ENCODE data around the gene PER1.

The PER1 gene

DNA sequence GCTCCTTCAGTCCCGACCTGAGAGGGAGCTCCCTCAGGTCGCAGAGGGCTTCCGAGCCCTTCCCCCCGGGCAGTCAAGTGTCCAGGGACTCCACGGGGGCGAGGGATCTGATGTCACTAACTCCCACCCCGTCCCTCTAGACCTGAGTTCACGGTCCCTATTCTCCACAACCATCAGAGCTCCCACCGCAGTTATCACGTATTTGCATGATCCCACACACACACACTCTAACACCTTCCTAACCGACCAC lies 3.7 kb upstream of the PER1 start:
- H3K4me3 ChIP-seq (ENCODE audit: low read depth, low read length), result peak overlapping the region; percentile 62
- DNase-seq (ENCODE audit: low read depth), result no peak

DNA sequence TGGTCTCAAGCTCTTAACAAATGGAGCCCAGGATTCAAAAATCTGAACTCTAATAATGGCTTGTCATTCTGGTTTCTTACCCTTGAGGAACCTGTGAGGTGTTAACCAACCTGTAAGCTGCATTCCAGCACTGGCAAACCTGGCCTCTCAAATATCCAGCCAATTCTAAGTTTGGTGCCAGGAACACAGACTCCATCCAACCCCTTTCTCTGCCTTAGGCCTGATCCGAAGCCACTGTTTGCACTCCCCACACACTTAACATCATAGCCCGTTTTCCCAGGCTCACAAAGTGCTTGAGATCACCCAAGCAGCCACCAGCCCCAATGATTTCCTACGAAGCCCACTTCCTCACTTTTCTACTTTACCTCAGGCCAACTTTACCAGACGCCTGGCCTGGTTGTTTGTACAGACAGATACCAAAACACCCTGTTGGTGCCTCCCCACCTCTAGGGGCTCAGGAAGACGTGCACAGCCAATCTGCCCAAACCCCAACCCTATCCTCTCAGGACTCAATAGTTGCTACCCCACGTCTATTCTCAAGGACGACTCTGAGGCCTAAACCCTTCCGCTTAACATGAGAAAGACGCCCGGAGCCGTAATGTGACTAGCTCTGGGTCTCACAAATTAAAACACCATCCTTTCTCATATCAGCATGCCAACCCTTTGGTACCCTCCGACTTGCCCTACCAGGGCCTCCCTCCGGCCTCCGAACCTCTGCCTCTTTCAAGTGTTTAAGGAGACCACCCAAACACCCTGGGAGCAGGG lies 3.2 kb upstream of the PER1 start:
- no peak for DNase-seq (ENCODE audit: low read depth)
- H3K4me3 ChIP-seq (ENCODE audit: low read depth, low read length), result peak overlapping the region; percentile 62

- peak overlapping the region; percentile 62 for H3K4me3 ChIP-seq (ENCODE audit: low read depth, low read length)
- DNase-seq (ENCODE audit: low read depth), result no peak
Observed at GRCh38 chr17:8154608-8155155, 2.5 kb upstream of the PER1 start.

DNA sequence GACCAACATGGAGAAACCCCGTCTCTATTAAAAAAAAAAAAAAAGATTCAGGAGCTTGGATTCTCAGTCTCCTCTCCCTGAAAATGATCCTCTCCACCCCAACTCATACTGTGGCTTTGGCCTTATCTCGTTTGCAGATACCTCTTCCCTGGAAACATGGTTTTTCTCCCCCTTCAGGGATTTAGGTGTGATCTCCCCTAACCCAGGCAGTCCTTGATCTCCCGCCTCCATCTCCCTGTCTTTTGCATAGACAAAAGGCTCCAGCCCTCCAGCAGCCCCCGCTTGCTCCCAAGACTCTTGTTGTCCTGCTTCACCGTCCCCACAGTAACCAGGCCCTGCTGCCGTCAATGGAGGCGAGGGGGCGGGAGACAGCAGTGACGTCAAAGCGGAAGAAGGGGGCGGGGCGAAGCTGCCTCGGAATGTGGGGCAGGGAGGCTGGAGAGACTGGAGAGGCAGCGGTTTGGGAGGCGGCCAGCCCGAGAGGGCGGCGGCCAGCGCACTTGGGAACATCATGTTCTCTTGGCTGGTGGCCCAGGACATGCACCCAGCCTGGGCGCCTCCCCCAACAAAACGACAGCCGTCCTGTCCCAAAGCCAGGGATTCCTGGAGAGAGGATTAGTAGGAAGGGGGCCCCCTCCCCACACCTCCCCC lies 1.9 kb upstream of the PER1 start:
- peak overlapping the region; percentile 62 for H3K4me3 ChIP-seq (ENCODE audit: low read depth, low read length)
- peak; percentile 100 for DNase-seq (ENCODE audit: low read depth)

GRCh38 chr17:8153525-8153956 lies 1.3 kb upstream of the PER1 start:
- H3K4me3 ChIP-seq (ENCODE audit: low read depth, low read length), result peak overlapping the region; percentile 48
- DNase-seq (ENCODE audit: low read depth), result peak; percentile 96

- no peak for DNase-seq (ENCODE audit: low read depth)
- peak overlapping the region; percentile 87 for H3K4me3 ChIP-seq (ENCODE audit: low read depth, low read length)
Observed at GRCh38 chr17:8153031-8153451, 837 bp upstream of the PER1 start.

GRCh38 chr17:8151641-8152111 lies 528 bp downstream of the PER1 start:
- peak overlapping the region; percentile 87 for H3K4me3 ChIP-seq (ENCODE audit: low read depth, low read length)
- DNase-seq (ENCODE audit: low read depth), result peak; percentile 64

GRCh38 chr17:8151120-8151640 lies 1.0 kb downstream of the PER1 start:
- peak; percentile 85 for DNase-seq (ENCODE audit: low read depth)
- H3K4me3 ChIP-seq (ENCODE audit: low read depth, low read length), result peak overlapping the region; percentile 87

- peak overlapping the region; percentile 87 for H3K4me3 ChIP-seq (ENCODE audit: low read depth, low read length)
- no peak for DNase-seq (ENCODE audit: low read depth)
Observed at GRCh38 chr17:8150194-8151119, 1.7 kb downstream of the PER1 start.

DNA sequence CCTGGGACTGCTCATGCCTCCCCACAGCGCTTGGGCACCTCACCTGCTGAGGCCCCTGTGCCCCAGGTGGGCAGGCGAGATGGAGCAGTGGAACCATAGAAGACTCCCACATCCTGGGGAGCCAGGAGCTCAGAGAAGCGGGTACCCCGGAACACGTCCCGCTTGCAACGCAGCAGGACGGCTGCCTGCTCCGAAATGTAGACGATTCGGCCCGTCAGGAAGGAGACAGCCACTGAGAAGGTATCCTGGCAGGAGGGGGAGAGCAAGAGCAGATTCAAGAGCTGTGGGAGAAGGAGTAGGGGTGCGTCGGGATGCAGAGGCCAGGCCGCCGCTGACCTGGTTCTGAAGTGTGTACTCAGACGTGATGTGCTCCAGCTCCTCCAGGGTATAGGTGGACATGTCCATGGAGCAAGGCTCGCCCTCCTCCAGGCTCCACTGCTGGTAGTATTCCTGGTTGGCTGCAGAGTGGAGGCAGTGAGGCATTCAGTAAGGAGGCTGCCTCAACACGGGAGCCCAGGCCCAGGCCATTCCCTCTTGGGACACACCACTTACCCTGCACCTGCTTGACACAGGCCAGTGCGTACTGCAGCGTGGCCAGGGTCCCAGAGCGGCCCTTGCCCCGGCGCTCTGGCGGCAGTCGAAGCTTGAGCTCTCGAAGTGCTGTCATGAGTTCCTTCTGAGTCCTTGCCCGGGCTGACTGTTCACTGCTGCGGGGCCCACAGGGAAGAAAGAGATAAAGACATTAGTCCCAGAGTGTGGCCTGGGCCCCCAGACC lies 2.6 kb downstream of the PER1 start:
- DNase-seq (ENCODE audit: low read depth), result no peak
- H3K4me3 ChIP-seq (ENCODE audit: low read depth, low read length), result no peak overlapping the region

GRCh38 chr17:8148560-8148959 lies 3.6 kb downstream of the PER1 start:
- H3K4me3 ChIP-seq (ENCODE audit: low read depth, low read length), result no peak overlapping the region
- no peak for DNase-seq (ENCODE audit: low read depth)

DNA sequence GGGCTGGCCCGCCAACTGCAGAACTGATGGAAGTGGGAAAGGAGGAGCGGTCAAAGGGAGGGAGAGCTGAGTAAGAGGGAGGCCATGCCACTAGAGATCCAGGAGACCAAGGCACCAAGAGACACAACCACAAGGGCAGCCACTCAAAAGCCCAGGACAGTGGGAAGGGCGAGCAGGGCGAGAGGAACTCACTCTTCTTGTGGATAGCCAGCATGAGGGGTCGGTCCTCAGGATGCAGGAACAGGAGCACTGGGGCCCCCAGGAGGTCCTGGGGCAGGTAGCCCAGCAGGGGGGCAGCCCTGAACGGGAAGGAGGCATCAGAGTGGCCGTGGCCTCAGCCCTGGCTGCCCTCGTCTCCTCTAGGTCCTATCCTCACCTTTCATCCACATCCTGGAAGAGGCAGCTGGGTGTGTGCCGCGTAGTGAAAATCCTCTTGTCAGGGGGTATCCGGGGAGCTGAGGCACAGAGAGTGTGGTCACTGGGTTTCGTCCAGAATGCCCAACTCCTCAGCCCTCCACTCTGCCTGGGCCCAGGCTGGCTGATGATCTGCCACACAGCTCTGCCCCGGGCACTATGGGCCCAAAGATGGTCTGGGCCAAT lies 4.3 kb downstream of the PER1 start:
- H3K4me3 ChIP-seq (ENCODE audit: low read depth, low read length), result no peak overlapping the region
- no peak for DNase-seq (ENCODE audit: low read depth)

DNA sequence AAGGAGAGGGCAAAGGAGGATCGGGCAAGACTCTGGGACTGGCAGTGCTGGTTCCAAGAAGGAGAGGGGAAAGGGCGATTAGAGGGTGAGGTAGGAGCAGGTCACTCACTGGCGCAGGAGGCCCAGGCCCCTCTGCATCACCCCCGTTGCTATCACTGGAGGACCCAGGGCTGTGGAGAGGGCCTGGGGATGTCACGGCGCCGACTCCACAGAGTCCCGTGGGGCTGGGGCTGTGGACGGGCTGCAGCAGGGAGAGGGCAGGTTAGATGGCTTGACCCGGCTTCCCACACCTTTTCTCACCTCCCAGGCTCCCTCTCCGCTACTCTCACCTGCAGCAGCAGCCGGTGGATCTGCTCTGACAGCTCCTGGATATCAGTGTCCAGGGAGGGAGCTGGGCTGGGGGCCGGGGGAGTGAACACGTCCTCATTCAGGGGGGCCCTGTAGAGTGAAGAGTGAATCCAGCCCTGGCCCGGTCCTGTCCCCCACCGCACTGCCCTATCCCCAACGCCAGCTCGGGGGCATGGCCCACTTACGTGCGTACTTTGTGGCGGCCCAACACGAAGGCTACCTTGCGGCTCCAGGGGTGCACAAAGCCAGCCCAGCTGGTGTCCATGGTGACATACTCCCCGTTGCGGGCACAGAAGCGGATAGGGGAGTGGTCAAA lies 4.9 kb downstream of the PER1 start:
- DNase-seq (ENCODE audit: low read depth), result no peak
- no peak overlapping the region for H3K4me3 ChIP-seq (ENCODE audit: low read depth, low read length)

DNA sequence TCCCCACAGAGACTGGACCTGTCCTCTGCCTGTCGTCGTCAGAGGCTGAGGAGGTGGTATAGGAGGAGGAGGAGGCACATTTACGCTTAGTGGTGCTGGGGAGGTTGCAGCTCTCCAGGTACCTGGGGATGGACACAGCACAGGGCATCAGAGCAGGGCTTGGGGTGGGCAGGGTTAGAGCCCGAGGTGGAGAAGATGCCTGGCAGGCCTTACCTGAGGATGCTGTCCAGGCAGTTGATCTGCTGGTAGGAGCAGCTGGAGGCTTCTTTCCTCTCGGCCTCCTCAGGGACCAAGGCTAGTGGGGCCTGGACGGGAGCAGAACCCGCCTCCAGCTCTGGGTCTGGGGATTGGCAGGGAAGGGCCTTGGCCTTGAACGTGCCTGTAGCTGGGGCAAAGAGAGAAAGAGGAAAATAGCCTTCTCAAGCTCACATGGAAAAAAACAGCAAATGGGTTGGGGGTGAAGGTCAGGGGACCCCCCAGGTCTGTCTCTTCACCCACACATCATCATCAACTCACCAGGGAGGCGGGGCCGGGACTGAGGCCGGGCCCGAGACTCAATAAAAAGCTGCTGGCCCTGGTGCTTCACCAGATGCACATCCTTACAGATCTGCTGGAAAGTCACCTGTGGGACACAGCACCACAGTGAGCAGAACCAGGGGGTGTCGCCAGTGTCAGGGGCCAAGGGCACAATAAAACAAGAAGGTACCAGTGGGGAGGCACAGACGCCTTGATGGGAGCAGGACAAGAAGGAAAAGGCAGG lies 5.6 kb downstream of the PER1 start:
- no peak for DNase-seq (ENCODE audit: low read depth)
- H3K4me3 ChIP-seq (ENCODE audit: low read depth, low read length), result no peak overlapping the region

DNA sequence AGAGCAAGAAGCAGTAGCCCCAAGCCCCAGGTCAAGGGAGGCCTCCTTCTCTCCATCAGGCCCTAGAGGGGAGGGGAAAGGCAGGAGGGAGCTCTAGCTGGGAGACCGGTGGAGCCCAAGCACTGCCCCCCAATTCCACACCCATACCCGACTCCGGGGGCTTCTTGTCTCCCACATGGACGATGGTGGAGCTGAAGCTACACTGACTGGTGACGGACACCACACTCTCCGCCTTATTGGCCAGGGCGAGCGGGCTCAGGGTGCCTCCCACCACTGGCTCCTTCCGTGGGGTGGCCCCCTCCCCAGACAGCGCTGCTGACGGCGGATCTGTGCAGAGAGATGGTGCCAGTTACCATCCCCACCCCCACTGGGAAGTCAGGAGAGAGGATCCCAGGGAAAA lies 6.4 kb downstream of the PER1 start:
- no peak overlapping the region for H3K4me3 ChIP-seq (ENCODE audit: low read depth, low read length)
- no peak for DNase-seq (ENCODE audit: low read depth)

DNA sequence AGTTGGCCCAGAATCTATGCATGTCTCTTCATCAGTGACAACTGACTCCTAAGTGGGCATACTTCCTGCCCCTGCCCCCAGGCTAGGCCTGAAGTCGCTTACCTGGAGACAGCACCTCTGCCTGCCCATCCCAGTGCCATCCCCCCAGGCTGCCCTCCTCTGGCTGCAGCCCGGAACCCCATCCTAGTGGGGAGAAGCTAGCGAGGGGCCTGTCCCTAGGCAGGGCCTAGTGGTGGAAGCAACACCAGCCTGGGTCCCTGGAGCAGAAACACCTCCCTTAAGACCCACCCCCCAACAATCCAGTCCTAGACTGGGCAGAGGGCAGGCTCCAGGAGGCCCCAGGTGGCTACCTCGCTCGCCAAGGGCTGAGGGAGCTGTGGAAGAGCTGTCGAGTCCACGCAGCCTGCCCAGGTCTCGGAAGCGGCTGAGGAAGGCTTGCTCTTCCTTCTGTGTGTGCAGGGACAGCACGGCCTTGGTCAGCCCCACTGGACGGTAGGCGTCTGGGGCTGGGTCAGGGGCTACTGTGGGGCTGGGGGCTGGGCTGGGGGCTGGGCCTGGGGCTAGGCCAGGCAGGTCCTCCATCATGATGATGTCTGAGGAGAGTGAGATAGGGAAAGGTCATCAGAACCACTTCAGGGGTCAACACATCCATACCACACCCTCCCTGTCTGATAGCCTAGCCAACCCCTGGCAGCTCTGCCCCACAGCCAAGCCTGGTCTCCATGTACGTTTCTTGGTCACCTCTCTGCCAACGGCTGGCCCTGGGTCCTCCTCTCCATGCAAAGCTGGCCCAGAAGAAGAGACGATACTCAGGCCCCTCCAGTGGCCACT lies 7.6 kb downstream of the PER1 start:
- no peak for DNase-seq (ENCODE audit: low read depth)
- no peak overlapping the region for H3K4me3 ChIP-seq (ENCODE audit: low read depth, low read length)

Measured in skeletal muscle cell (primary cell).